Retinal pigment epithelial cell (primary cell): ENCODE results near the gene PLXNA4.
A peak's percentile ranks its signal among the peaks of the same experiment; 100 is the strongest.

Experiments
- DNase-seq: peaks from one replicate; pipeline ENCODE4 v3.0.0-alpha.2; 2010; ENCODE audit warnings: low read depth
- H3K4me3 ChIP-seq: 2 replicates; pipeline ENCODE4 v1.5.1; 2011; ENCODE audit warnings: mild to moderate bottlenecking, low read length, control low read depth, moderate library complexity
- CTCF ChIP-seq: conservative IDR thresholded peaks from 2 replicates; pipeline ENCODE4 v1.5.1; 2011; ENCODE audit warnings: low read depth, low read length, control low read depth, inconsistent platforms

Gene PLXNA4

GRCh38 chr7:132578826-132579225 lies 2.6 kb upstream of the PLXNA4 start:
- no peak for TF ChIP-seq CTCF

GRCh38 chr7:132578050-132578370 lies 1.7 kb upstream of the PLXNA4 start:
- TF ChIP-seq CTCF = no peak
- no peak overlapping the region for H3K4me3 ChIP-seq
- DNase-seq = no peak

More at GRCh38 chr7:132578826-132579225, 2.6 kb upstream of the PLXNA4 start:
- no peak overlapping the region for H3K4me3 ChIP-seq
- no peak for DNase-seq

GRCh38 chr7:132577206-132578049 lies 1.2 kb upstream of the PLXNA4 start:
- H3K4me3 ChIP-seq = peak overlapping the region; percentile 34
- DNase-seq = peak; percentile 24
- peak; percentile 14 for TF ChIP-seq CTCF

- no peak for DNase-seq
- no peak for TF ChIP-seq CTCF
- peak overlapping the region; percentile 46 for H3K4me3 ChIP-seq
Observed at GRCh38 chr7:132576721-132577085, 433 bp upstream of the PLXNA4 start.

GRCh38 chr7:132575419-132575981 lies 770 bp downstream of the PLXNA4 start:
- H3K4me3 ChIP-seq = peak overlapping the region; percentile 46
- TF ChIP-seq CTCF = peak; percentile 32
- DNase-seq = no peak

- no peak for DNase-seq
- H3K4me3 ChIP-seq = no peak overlapping the region
- TF ChIP-seq CTCF = no peak
Observed at GRCh38 chr7:132574223-132574622, 2.0 kb downstream of the PLXNA4 start.
